Panc1 (cell line): ENCODE measurements around the gene LMNA. TPM values are rescaled to one million over a fixed set of nuclear protein-coding genes. Genes with fewer than 3 reads are reported as not detected.

ENCODE experiments used
- ATAC-seq: fragments of 200-7000 bp; cut with Tn5 transposase; 2 replicates; pipeline ENCODE4 v1.9.1; 2020; ENCODE audit warnings: mild to moderate bottlenecking, moderate library complexity
- BruUV-seq: library from RNA; stranded (reverse); fragments of 400-500 nt; replicated peaks from 2 replicates; lab custom pipeline; 2021; lab: Mats Ljungman, UMichigan
- CTCF ChIA-PET: fragments of 300-600 bp; sonication (Branson Sonifier 250); formaldehyde crosslinking; loops from one replicate; lab custom pipeline; 2022; ENCODE audit warnings: antibody characterized with exemption; lab: Charles Lee
- POLR2A ChIA-PET: fragments of 300-600 bp; sonication (Branson Sonifier 250); formaldehyde crosslinking; loops from one replicate; lab custom pipeline; 2022; ENCODE audit warnings: antibody characterized with exemption; lab: Charles Lee
- DNase-seq: peaks from one replicate; pipeline ENCODE4 v3.0.0-alpha.2; 2010; ENCODE audit warnings: low read depth, low spot score
- H3K27ac ChIP-seq: 2 replicates; pipeline ENCODE4 v1.5.1; 2011; ENCODE audit warnings: mild to moderate bottlenecking, low read length, inconsistent platforms
- H3K27me3 ChIP-seq: fragments of 200-500 bp; sonication (Bioruptor generic); 2 replicates; pipeline ENCODE4 v1.6.0; 2014; ENCODE audit warnings: low read length, inconsistent platforms; ENCODE audit not compliant: control insufficient read depth, insufficient read depth
- H3K36me3 ChIP-seq: fragments of 200-500 bp; sonication (Bioruptor generic); 2 replicates; pipeline ENCODE4 v1.5.1; 2014; ENCODE audit warnings: inconsistent platforms, mild to moderate bottlenecking, low read length, moderate library complexity; ENCODE audit not compliant: control insufficient read depth, insufficient read depth
- H3K4me1 ChIP-seq: 2 replicates; pipeline ENCODE4 v1.5.1; 2011; ENCODE audit warnings: inconsistent platforms, mild to moderate bottlenecking, low read length, moderate library complexity; ENCODE audit not compliant: control insufficient read depth, insufficient read depth
- H3K4me3 ChIP-seq, 2 experiments: 2 replicates each; pipeline ENCODE4 v1.5.1; 2011 to 2012; ENCODE audit warnings: low read depth in 2 of 2, low read length in 2 of 2, mild to moderate bottlenecking in 2 of 2, inconsistent platforms in 1 of 2, moderate library complexity in 1 of 2
- H3K9me3 ChIP-seq: fragments of 200-500 bp; sonication (Bioruptor generic); 2 replicates; pipeline ENCODE4 v1.5.1; 2014; ENCODE audit warnings: low read depth, mild to moderate bottlenecking, inconsistent platforms, low read length, moderate library complexity; ENCODE audit not compliant: control insufficient read depth, insufficient read depth
- CTCF ChIP-seq: fragments of 450-650 bp; IDR thresholded peaks from 2 replicates; pipeline ENCODE4 v1.5.1; 2017; ENCODE audit warnings: mild to moderate bottlenecking
- POLR2AphosphoS5 ChIP-seq: IDR thresholded peaks from 2 replicates; pipeline ENCODE4 v1.6.1; 2012; ENCODE audit warnings: mild to moderate bottlenecking, low read depth, low read length, moderate library complexity
- REST ChIP-seq, 2 experiments: IDR thresholded peaks; 2 replicates each; pipeline ENCODE4 v1.6.1; 2011 to 2012; ENCODE audit warnings: low read depth in 2 of 2, control low read depth in 1 of 2, low read length in 1 of 2, mild to moderate bottlenecking in 1 of 2, moderate library complexity in 1 of 2; ENCODE audit not compliant: insufficient read depth in 1 of 2
- SIN3A ChIP-seq: IDR thresholded peaks from 2 replicates; pipeline ENCODE4 v1.6.1; 2012; ENCODE audit warnings: low read depth, mild to moderate bottlenecking, low read length, moderate library complexity, borderline replicate concordance; ENCODE audit not compliant: insufficient read depth
- TCF7L2 ChIP-seq: IDR thresholded peaks from 2 replicates; pipeline ENCODE4 v1.6.1; 2011; ENCODE audit warnings: mild to moderate bottlenecking, low read depth, low read length, inconsistent platforms
- in situ Hi-C: cut with HindIII; loops from 2 replicates; pipeline ENCODE4 v1.10.0; 2016; ENCODE audit warnings: low sequenced_read_pairs, low pct_unique_long_range_greater_than_20kb
- intact Hi-C: fragments of 100-400 bp; cut with micrococcal nuclease; formaldehyde crosslinking; loops from one replicate; pipeline ENCODE4 v1.10.0; 2022; ENCODE audit not compliant: unreplicated experiment
- total RNA-seq: library from RNA; stranded (reverse); gene quantifications from one replicate; pipeline ENCODE4 v1.2.1, GENCODE V29; 2021; ENCODE audit not compliant: unreplicated experiment

Gene LMNA
- total RNA-seq, 1 experiment from 2014 or later = 691 TPM

- DNase-seq = no peak
- TF ChIP-seq TCF7L2 (no peak), REST (IDR thresholded peaks at IDR 0.05; ENCODE audit: insufficient read depth in 1 of 2, low read depth in 2 of 2, low read length in 1 of 2) (no peak), SIN3A (no peak), POLR2AphosphoS5 (no peak), CTCF (no peak)
- Histone ChIP-seq H3K36me3 (no peaks in the 10 kb centered on the region; the same call in 1 of the 2 replicates), H3K4me3 (no peak overlapping the region), H3K27me3 (no peaks in the 10 kb centered on the region), H3K9me3 (no peaks in the 10 kb centered on the region), H3K4me1 (peaks cover 10% of the 10 kb centered on the region), H3K27ac (no peak overlapping the region)
- ChIA-PET CTCF (interaction anchor here (0.5 to 0.6 kb wide), 2 partner anchors 13 to 53 kb away, joined by 3 to 7 read pairs; no protein-coding TSS in a partner anchor), POLR2A (no interaction called here)
- intact Hi-C loops (no loop called here), in situ Hi-C loops (no loop called here)
- BruUV-seq = TSS peak; percentile 87
- no peak for ATAC-seq
These were observed 30.4 kb upstream of the LMNA start for GRCh38 chr1:156083800-156084790.

GRCh38 chr1:156086256-156086662 is 28.3 kb upstream of the LMNA start:
- POLR2A ChIA-PET = interaction anchor here (0.7 kb wide), 1 partner anchor 137 kb away, joined by 3 read pairs; no protein-coding TSS in a partner anchor
- no peaks in the 10 kb centered on the region for H3K27me3 ChIP-seq
- no peak for DNase-seq
- H3K9me3 ChIP-seq = no peaks in the 10 kb centered on the region
- in situ Hi-C loops (no loop called here), intact Hi-C loops (no loop called here)
- no peaks in the 10 kb centered on the region; the same call in 1 of the 2 replicates for H3K36me3 ChIP-seq
- no peak for ATAC-seq
- CTCF ChIA-PET = no interaction called here
- H3K27ac ChIP-seq = no peak overlapping the region
- no peak overlapping the region for H3K4me3 ChIP-seq
- TF ChIP-seq TCF7L2 = no peak
- no peak for TF ChIP-seq REST (IDR thresholded peaks at IDR 0.05; ENCODE audit: insufficient read depth in 1 of 2, low read depth in 2 of 2, low read length in 1 of 2)
- no peak for TF ChIP-seq CTCF
- no peak for TF ChIP-seq POLR2AphosphoS5
- no peak for TF ChIP-seq SIN3A
- no TSS peak for BruUV-seq
- peaks cover 12% of the 10 kb centered on the region; the same call in 1 of the 2 replicates for H3K4me1 ChIP-seq
